ENCODE results near the gene GGTLC1. TPM values are rescaled to one million over a fixed set of nuclear protein-coding genes. Genes with fewer than 3 reads are reported as not detected.

GGTLC1 gene
- not detected for total RNA-seq

DNA sequence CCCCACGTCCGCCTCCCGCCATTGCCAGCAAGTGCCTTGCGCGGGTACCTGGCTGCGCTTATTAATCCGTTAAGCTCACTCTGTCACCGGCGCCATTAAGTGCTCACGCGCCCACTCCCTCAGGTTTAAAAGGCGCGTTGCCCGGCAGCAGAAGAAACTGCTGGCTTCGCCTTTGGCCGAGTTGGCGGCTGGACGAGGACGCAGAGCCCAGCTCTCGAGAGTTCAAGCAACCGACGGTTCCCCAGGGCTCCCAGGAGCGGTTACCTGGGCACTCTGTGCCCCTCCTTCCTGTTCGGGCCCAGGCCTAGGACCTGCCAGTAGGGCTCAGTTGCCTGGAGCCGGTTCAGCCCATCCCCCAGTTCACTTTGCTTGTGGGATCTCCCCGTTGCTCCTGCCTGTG lies at the start of gene GGTLC1:
Gene GGTLC1 (minus strand): TSS at position 219 of the 400 bp plus-strand sequence. CDS start 2,168 bp downstream, outside the sequence.
- Mint-ChIP-seq H3K27me3 (ENCODE audit: low read depth) (no peaks in the 10 kb centered on the region), H3K4me3 (no peak within 1 kb of the TSS), H3K9me3 (no peaks in the 10 kb centered on the region), H3K36me3 (ENCODE audit: insufficient read depth) (no peaks in the 10 kb centered on the region), H3K4me1 (ENCODE audit: low read depth) (no peaks in the 10 kb centered on the region)
- ATAC-seq (no peak), DNase-seq (no peak)

DNA sequence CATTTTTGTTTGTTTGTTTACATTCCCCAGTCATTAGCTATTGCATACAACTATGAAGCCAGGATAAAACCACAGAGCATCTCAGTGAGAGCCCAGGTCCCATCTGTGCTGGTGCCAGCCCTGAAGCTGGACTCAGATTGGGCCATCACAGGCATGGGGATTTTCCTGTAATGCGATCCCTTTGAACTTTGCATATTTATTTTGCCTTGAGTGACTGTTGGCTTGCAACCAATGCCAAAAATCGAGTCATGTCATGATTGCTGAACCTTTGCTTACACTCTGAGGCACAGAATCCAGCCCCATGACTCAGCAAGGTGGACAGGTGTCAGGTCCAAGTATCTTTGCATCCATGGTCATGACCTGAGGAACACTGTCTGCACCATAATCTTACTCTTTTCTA lies 46.2 kb upstream of the GGTLC1 start:
- no peaks in the 10 kb centered on the region for H3K36me3 Mint-ChIP-seq (ENCODE audit: insufficient read depth)
- DNase-seq (no peak), ATAC-seq (no peak)
- no peaks in the 10 kb centered on the region for H3K27me3 Mint-ChIP-seq (ENCODE audit: low read depth)
- H3K9me3 Mint-ChIP-seq, result peaks cover 6% of the 10 kb centered on the region
- peaks cover 30% of the 10 kb centered on the region for H3K4me1 Mint-ChIP-seq (ENCODE audit: low read depth)
- no peak overlapping the region for H3K4me3 Mint-ChIP-seq

DNA sequence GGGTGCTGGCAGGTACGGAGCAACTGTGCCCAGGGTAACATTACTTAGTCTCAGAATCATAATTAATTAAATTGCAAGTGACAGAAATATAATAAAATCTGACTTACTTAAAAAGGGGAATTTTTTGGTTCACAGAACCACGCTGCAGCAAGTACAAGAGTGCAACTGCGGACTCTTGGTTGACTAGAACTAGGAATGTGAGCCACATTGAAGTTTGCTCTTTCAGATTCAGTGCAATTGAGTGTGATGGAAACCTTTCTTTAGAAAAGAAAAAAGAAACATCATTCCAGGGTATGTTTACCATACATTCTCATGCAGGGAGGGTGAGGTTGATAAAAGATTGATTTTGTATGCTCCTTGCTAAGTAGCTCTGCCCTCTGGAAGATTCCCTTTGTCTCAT lies 45.0 kb upstream of the GGTLC1 start:
- peaks cover 6% of the 10 kb centered on the region for H3K9me3 Mint-ChIP-seq
- ATAC-seq (no peak), DNase-seq (no peak)
- no peaks in the 10 kb centered on the region for H3K27me3 Mint-ChIP-seq (ENCODE audit: low read depth)
- H3K4me3 Mint-ChIP-seq, result no peak overlapping the region
- peaks cover 32% of the 10 kb centered on the region for H3K4me1 Mint-ChIP-seq (ENCODE audit: low read depth)
- H3K36me3 Mint-ChIP-seq (ENCODE audit: insufficient read depth), result no peaks in the 10 kb centered on the region

DNA sequence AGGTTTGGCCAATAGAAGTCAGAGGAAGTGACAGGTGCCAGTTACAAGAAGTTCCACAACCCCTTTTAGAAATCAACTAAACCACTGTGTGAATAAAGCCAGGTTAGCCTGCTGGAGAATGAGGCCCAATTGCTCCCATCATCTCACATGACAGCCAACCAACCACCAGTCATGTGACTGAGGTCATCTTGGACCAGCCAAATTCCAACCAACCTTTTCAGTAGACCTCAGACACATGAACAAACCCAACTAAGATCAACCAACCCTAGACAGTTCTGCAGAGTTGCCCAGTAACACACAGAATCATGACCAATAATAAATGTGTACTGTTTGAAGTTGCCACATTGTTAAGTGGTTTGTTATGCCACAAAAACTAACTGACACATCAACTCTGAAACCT lies 44.6 kb upstream of the GGTLC1 start:
- ATAC-seq, result peak in 1 of 2 donors; percentile 82
- H3K4me3 Mint-ChIP-seq, result no peak overlapping the region

GRCh38 chr20:24032400-24032898 lies 43.9 kb upstream of the GGTLC1 start:
- Mint-ChIP-seq H3K36me3 (ENCODE audit: insufficient read depth) (no peaks in the 10 kb centered on the region), H3K4me1 (ENCODE audit: low read depth) (peaks cover 35% of the 10 kb centered on the region), H3K9me3 (peaks cover 6% of the 10 kb centered on the region), H3K27me3 (ENCODE audit: low read depth) (no peaks in the 10 kb centered on the region), H3K4me3 (no peak overlapping the region)
- ATAC-seq (no peak), DNase-seq (no peak)

More for the DNA sequence above, 44.6 kb upstream of the GGTLC1 start:
- Mint-ChIP-seq H3K9me3 (peaks cover 6% of the 10 kb centered on the region), H3K27me3 (ENCODE audit: low read depth) (no peaks in the 10 kb centered on the region), H3K4me1 (ENCODE audit: low read depth) (peaks cover 29% of the 10 kb centered on the region), H3K36me3 (ENCODE audit: insufficient read depth) (no peaks in the 10 kb centered on the region)
- DNase-seq, result no peak

- ATAC-seq (peak; percentile 91 to 96), DNase-seq (peak; percentile 60)
- Mint-ChIP-seq H3K4me1 (ENCODE audit: low read depth) (peaks cover 41% of the 10 kb centered on the region), H3K9me3 (peaks cover 6% of the 10 kb centered on the region), H3K4me3 (peak overlapping the region; percentile 39), H3K27me3 (ENCODE audit: low read depth) (no peaks in the 10 kb centered on the region), H3K36me3 (ENCODE audit: insufficient read depth) (no peaks in the 10 kb centered on the region)
Measured at GRCh38 chr20:24027229-24027628, 38.6 kb upstream of the GGTLC1 start.

- Mint-ChIP-seq H3K4me1 (ENCODE audit: low read depth) (peaks cover 24% of the 10 kb centered on the region), H3K27me3 (ENCODE audit: low read depth) (no peaks in the 10 kb centered on the region), H3K36me3 (ENCODE audit: insufficient read depth) (no peaks in the 10 kb centered on the region), H3K9me3 (no peaks in the 10 kb centered on the region), H3K4me3 (no peak overlapping the region)
- DNase-seq, result no peak
- no peak for ATAC-seq
Measured at GRCh38 chr20:24022621-24023180, 34.1 kb upstream of the GGTLC1 start.

DNA sequence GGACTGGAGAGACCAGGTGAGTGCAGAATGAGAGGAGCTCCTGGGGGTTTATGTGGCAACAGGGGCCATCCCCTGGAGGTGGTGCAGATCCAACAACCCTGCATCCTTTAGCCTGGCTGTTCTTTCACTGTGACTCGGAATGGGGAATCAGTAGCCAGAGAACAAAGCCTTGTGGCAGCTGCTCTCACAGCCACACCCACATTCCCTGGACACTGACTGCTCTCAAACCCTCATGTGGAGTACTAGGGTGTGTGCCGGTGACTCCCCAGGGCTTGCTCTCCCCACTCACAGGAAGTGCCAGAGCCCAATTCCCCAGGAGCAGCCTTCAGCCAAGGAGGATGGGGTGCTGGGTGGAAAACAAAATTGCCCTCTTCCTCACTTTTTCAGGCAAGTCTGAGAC lies 30.2 kb upstream of the GGTLC1 start:
- Mint-ChIP-seq H3K9me3 (no peaks in the 10 kb centered on the region), H3K4me3 (no peak overlapping the region), H3K4me1 (ENCODE audit: low read depth) (peaks cover 1% of the 10 kb centered on the region), H3K27me3 (ENCODE audit: low read depth) (peaks cover 5% of the 10 kb centered on the region), H3K36me3 (ENCODE audit: insufficient read depth) (no peaks in the 10 kb centered on the region)
- DNase-seq, result no peak
- ATAC-seq, result no peak

GRCh38 chr20:24017458-24017755 lies 28.8 kb upstream of the GGTLC1 start:
- ATAC-seq (no peak), DNase-seq (no peak)
- no peaks in the 10 kb centered on the region for H3K36me3 Mint-ChIP-seq (ENCODE audit: insufficient read depth)
- no peaks in the 10 kb centered on the region for H3K9me3 Mint-ChIP-seq
- peaks cover 5% of the 10 kb centered on the region for H3K27me3 Mint-ChIP-seq (ENCODE audit: low read depth)
- H3K4me1 Mint-ChIP-seq (ENCODE audit: low read depth), result peaks cover 3% of the 10 kb centered on the region
- no peak overlapping the region for H3K4me3 Mint-ChIP-seq

- no peak for DNase-seq
- no peaks in the 10 kb centered on the region for H3K36me3 Mint-ChIP-seq (ENCODE audit: insufficient read depth)
- peaks cover 5% of the 10 kb centered on the region for H3K27me3 Mint-ChIP-seq (ENCODE audit: low read depth)
- H3K4me1 Mint-ChIP-seq (ENCODE audit: low read depth), result peaks cover 3% of the 10 kb centered on the region
- no peak overlapping the region for H3K4me3 Mint-ChIP-seq
- no peak for ATAC-seq
- no peaks in the 10 kb centered on the region for H3K9me3 Mint-ChIP-seq
Measured at GRCh38 chr20:24016607-24017457, 28.3 kb upstream of the GGTLC1 start.

GRCh38 chr20:24013953-24014352 lies 25.4 kb upstream of the GGTLC1 start:
- DNase-seq (no peak), ATAC-seq (no peak)
- Mint-ChIP-seq H3K36me3 (ENCODE audit: insufficient read depth) (no peaks in the 10 kb centered on the region), H3K4me1 (ENCODE audit: low read depth) (peaks cover 3% of the 10 kb centered on the region), H3K4me3 (no peak overlapping the region), H3K9me3 (no peaks in the 10 kb centered on the region), H3K27me3 (ENCODE audit: low read depth) (peaks cover 5% of the 10 kb centered on the region)

DNA sequence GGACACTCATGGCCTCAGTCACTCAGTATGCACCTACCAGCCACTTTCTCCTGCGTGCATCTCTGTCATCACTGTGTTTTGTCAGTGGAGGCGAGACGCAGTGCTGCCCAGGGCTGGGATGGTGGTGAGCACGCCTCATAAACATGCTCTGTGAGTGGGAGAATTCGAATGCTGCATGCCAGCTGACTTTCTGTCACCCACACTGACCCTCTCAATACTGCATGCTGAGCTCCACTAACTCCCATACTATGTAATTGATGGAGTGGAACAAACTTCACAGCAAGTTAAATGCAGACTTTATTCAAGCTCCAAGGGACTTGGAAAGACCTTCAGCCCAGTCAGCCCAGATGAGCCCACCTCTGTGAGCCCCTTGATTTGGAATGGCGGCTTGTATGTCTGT lies 22.7 kb upstream of the GGTLC1 start:
- H3K27me3 Mint-ChIP-seq (ENCODE audit: low read depth), result peaks cover 2% of the 10 kb centered on the region
- H3K4me3 Mint-ChIP-seq, result no peak overlapping the region
- no peaks in the 10 kb centered on the region for H3K36me3 Mint-ChIP-seq (ENCODE audit: insufficient read depth)
- DNase-seq (no peak), ATAC-seq (no peak)
- no peaks in the 10 kb centered on the region for H3K9me3 Mint-ChIP-seq
- peaks cover 3% of the 10 kb centered on the region for H3K4me1 Mint-ChIP-seq (ENCODE audit: low read depth)

- no peaks in the 10 kb centered on the region for H3K27me3 Mint-ChIP-seq (ENCODE audit: low read depth)
- DNase-seq (no peak), ATAC-seq (no peak)
- H3K4me3 Mint-ChIP-seq, result no peak overlapping the region
- peaks cover under 1% of the 10 kb centered on the region for H3K4me1 Mint-ChIP-seq (ENCODE audit: low read depth)
- no peaks in the 10 kb centered on the region for H3K9me3 Mint-ChIP-seq
- H3K36me3 Mint-ChIP-seq (ENCODE audit: insufficient read depth), result no peaks in the 10 kb centered on the region
Measured at GRCh38 chr20:24007758-24008157, 19.2 kb upstream of the GGTLC1 start.

DNA sequence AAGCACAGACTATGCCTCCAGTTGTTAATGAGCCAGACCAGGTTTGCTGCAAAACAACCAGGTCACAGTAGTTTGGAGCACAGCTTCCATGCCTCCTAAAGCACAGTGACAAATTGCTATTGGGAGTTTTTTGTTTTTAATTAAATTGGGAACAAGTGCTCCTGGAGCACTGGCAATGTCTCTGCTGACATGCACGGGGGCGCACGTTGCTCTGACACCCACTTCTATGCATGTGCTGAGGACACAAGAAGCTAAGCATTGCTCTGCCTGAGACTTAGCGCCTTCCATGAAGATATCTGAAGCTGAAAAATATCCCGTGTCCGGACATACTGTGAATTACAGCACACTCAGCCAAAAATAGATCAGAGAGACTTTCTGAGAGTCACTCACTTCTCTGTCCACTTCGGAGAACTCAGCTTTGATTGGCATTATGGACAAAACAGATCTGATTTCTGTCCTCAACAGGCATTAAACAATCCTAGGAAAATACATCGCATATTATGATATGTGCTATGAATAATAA lies 18.6 kb upstream of the GGTLC1 start:
- H3K36me3 Mint-ChIP-seq (ENCODE audit: insufficient read depth), result no peaks in the 10 kb centered on the region
- H3K9me3 Mint-ChIP-seq, result no peaks in the 10 kb centered on the region
- ATAC-seq (no peak), DNase-seq (no peak)
- no peaks in the 10 kb centered on the region for H3K27me3 Mint-ChIP-seq (ENCODE audit: low read depth)
- no peaks in the 10 kb centered on the region for H3K4me1 Mint-ChIP-seq (ENCODE audit: low read depth)
- H3K4me3 Mint-ChIP-seq, result no peak overlapping the region

DNA sequence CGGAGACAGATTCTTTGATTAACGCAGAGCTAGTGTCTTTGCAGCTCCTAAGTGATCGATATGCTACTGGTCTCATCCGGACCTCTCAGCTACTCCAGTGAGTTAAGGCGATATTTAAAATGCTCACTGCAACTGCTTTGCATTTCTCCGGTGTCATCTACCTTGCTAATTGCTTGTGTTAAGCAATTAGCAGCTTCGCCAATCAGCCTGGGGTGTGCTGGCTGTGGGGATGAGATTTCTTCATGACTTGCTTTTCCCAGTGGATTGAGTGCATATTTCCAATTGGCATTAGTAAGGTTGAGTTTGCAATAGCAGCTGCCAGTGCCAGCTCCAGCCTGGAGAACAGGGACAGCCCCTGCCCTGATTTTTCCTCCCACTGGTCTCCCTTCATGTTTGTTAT lies 18.0 kb upstream of the GGTLC1 start:
- DNase-seq (no peak), ATAC-seq (no peak)
- Mint-ChIP-seq H3K4me3 (no peak overlapping the region), H3K27me3 (ENCODE audit: low read depth) (no peaks in the 10 kb centered on the region), H3K9me3 (no peaks in the 10 kb centered on the region), H3K4me1 (ENCODE audit: low read depth) (no peaks in the 10 kb centered on the region), H3K36me3 (ENCODE audit: insufficient read depth) (no peaks in the 10 kb centered on the region)
